ENCODE results near the gene MORN1.

Gene MORN1

DNA sequence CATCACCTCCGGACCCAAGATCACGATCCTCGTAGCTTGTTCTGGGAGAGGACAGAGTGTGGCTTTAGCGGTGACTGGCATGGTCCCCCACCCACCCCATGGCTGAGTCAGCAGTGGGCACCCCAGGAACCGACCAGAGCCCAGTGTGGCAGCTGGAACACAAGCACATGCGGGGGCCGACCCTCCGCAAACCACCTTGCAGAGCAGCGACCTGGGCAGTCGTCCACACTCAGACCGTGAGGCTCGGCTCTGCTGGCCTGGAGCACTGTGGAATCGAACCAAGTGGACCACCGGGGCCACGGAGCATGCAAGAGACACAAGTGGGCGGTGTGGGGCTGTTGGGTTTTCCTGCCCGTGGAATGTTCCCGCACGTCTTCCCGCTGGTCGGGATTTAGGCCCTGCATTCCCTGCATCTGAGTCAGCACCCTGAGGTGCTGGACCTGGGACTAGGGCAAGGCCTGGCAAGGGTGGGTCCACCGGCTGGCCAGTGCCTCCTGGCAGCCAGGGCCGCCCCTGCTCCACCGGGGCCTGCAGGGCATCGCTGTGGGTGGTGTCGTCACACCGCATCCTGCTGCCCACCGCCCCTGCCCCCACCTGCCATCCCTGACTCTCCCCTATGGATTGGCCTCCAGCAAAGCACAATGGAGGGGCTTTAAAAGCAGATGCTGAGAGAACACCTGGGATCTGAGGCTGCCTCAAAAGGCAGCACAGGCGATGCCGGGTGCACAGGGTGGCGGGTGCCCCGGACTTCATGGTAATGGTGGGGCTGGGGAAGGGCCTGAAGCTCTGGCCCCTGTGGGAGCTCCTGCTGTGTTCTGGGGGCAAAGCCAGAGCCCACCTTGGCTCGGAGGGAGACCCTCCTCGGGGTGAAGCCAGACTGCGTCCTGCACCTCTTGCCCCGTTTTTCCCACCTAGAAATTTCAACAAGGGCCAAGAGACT, 18.5 kb downstream of the MORN1 start:
- no peak for DNase-seq

DNA sequence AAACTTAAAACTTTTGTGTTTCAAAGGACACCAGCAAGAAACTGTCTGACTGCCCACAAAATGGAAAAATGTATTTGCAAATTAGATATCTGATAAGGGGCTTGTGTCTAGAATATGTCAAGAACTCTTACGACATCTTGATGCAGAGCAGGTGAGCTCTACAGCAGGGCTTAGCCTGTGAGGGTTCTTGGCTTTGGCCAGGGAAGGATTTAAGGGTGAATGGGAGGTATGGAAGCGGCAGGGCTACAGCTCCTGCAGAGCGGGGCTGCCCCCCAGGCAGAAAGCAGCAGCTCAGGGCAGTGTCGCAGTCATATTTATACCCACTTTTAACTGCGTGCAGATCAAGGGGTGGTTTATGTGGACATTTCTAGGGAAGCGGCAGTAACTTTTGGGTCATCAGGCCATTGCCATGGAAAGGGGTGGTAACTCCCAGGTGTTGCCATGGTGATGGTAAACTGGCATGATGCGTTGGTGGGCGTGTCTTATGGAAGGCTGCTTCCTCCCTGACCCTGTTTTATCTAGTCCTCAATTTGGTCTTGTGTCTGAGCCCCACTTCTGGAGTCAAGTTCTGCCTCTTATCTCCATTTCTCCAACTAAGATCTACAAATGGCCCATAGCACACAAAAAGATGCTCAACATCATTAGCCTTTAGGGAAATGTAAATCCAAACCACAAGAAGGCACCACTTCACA, 23.2 kb downstream of the MORN1 start:
- no peak for DNase-seq

DNA sequence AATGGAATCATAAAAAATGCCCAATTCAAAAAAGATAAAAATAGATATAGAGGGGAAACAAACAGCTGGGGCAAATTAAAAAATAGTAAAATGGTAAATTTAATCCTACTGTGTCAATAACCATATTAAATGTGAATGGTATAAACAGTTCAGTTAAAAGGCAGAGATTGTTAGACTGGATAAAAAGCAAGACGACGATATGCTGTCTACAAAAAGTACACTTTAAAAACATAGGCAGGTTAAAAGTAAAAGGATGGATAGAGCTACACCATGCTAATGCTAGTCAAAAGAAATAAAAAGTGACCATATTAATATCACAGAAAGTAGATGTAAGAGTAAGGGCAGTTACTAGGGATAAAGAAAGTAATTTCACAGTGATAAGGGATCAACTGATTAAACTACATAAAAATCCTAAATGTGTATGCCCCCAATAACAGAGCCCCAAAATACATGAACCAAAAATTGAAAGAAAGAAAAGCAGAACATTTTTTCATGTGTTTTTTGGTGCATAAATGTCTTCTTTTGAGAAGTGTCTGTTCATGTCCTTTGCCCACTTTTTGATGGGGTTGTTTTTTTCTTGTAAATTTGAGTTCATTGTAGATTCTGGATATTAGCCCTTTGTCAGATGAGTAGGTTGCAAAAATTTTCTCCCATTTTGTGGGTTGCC, 27.4 kb downstream of the MORN1 start:
- no peak for DNase-seq

DNA sequence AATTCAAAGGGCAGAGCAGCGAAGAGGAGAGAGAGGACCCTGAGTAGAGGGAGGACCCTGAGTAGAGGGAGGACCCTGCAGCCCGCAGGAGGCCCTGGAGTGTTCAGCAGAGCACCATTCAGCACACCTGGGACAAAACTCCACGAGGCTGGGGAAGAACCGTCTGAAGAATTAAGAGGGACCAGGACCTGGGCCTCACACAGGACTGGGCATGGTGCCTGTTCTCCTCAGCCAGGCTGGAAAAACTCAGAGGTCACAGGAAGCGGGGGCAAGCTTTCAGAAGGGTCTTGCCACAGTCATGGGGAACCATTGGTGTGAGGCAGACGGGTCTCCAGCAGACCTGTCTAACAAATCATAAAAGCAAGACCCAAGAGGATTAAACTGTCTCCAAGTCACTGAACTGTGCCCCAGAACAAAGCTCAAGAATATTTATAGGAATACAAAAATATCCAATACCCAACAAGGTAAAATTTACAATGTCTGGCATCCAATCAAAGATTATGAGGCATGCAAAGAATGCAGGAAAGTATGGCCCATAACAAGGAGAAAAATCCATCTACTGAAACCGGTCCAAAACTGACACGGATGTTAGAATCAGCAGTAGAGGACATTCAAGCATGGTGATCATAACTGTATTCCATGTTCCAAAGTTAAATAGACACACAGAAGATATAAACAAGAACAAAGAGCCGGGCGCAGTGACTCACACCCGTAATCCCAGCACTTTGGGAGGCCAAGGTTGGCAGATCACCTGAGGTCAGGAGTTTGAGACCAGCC, 30.6 kb downstream of the MORN1 start:
- DNase-seq = no peak

DNA sequence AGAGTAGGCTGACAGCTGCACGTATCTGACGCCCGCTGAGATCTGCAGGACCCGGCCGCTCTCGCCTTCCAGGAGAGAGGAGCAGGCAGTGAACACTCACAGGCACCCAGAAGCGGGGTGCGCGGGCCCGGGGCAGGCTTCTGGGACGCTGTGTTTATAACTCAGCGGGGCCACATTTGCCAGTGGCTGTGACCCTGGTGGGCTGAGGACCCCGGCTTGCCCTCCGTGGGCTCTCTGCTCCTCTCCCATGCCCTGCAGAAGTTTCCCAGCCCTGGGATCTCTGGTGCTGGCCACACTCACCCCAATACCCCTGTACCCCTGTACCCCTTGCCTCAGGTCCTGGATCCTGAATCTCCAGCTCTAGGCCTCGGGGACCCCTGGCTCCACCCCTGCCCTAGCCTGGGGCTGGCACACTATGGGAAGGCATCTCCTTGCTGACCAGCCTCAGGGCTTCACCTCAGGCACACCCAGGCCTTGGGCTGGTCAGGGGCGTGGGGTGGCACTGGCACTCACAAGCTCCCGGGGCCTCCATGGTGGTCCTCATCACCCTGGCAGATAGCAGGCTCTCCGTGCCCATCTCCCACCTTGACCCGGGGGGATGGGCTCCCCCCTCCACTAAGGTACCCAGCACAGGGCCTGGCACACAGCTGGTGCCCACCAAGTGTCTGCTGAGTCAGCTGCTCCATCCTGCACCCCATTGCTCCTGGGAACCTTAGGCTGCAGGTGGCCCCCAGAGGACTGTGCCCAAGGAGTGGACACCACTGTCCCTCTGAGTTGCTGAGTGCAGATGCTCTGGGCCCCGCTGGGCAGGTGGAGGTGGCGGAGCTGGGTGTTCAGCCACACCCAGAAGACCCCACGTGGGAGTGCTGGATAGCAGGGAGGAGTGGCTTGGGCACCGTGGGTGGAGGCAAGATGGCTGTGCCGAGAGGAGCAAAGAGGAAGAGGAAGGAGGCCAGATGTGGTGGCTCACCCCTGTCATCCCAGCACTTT, 32.4 kb downstream of the MORN1 start:
- no peak for DNase-seq

DNA sequence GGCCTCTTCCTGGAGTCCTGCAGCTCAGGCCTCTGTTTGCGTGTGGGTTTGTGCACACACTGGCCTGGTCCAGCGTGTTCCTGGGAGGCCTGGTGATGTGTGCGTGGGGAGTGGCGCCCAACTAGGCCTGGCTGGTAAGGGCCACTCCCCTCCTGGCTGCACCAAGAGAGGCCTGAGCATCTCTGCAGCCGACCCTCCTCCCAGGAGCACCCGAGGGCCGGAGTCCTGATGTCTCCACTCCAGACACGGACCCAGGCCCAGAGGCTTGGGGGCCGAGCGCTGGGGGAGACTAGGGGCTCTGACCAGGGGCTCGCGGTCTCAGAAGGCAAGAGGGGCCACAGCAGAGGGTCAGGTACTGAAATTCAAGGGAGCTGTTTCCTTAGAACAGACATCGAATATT, 33.3 kb downstream of the MORN1 start:
- DNase-seq = no peak

DNA sequence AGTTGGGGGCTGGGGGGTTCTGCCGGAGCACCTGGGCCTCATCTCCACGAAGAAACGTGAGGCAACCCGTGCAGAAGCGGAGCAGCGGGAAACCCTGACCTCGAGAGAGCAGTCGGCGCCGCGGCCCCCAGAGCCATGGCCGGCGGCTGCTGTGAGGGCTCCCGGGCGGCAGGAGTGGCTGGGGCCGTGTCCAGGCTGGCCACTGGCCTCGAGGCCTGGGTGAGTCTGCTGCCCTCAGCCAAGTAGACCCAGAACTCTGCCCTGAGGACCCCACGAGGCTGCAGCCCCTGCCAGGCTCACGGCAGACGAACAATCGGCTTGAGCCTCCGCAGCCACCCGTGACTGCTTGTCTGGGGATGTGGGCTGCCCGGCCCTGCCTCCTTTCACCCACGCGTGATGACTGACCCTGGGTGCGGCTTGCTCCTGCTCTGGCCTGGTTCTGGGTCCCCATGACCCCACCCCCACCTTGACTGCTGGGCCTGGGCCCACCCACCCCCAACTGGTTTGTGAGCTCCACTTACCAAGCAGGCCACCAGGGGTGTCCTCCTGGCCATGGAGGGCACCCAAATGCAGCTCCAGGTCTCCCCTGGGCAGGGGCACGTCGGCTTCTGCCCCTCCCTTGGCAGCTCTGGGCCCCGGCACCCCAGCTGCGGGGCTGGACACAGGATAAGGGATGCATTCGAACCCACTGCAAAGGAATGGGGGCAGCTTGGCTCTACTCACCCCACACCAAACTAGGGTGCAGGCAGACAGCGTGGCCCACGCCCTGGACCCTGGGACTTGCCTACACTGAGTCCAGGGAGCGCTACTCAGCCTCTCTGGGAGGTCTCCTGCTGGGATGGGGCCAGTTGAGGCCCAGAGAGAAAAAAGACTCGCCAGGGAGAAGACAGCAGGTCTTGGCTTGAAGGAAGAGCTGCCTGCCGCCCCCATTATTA, 34.2 kb downstream of the MORN1 start:
- no peak for DNase-seq

DNA sequence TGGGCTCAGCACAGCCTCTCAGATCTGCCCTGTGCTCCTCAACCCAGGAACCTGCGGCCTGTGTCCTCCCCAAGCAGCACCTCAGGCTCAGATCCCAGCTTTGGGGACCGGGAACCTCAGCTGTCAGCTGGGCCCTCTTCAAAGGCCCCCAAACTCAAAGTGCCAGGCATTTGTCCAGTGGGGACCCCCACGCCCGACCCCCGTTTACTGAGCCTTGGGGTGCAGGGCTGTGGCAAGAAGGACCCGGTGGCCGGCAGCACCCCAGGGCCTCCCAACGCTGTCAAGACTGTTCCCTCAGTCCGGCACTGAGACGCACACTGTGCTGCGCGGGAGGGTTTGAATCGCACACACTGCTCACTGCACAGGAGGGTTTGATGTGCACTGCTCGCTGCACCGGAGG, 35.0 kb downstream of the MORN1 start:
- no peak for DNase-seq

DNA sequence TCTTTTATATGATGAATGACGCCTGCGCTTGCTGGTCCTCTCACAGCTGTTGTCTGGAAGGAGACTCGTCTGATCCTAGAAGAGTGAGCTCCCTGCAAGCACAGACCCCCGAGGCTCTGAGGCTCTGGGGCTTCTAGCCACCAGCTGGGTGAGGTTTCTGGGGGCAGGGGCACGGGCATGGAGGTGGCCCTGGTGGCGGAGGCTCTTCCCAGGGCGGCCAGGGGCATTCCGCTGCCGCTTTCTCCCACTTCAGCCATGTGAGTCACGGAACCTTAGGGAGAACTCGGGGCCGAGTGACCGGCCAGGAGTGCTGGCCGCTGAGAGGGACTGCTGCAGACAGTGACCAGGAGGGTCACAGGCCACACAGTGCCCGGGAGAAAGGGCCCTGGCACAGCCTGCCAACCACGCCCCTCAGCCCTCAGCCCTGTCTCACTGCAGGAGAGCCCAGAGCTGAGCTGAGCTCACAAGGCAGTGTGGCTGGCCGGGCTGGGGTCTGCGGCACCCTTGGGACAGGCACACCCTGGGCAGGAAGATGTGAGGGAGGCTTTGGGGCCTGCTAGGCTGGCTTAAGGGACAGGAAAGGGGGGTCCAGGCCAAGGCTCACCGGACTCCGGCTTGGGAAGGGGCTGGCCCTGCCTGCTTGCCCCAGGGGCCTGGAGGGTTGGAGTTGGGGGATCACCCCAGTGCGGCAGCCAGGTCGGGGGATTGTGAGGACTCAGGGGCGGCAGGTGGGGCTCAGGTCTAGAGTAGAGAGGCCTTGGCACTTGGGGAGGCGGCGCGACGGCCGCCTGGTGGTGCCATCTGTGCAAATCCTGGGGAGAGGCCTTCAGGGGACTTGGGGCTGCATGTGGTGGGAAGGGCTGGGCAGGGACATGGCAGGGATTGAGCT, 35.7 kb downstream of the MORN1 start:
- DNase-seq = no peak

DNA sequence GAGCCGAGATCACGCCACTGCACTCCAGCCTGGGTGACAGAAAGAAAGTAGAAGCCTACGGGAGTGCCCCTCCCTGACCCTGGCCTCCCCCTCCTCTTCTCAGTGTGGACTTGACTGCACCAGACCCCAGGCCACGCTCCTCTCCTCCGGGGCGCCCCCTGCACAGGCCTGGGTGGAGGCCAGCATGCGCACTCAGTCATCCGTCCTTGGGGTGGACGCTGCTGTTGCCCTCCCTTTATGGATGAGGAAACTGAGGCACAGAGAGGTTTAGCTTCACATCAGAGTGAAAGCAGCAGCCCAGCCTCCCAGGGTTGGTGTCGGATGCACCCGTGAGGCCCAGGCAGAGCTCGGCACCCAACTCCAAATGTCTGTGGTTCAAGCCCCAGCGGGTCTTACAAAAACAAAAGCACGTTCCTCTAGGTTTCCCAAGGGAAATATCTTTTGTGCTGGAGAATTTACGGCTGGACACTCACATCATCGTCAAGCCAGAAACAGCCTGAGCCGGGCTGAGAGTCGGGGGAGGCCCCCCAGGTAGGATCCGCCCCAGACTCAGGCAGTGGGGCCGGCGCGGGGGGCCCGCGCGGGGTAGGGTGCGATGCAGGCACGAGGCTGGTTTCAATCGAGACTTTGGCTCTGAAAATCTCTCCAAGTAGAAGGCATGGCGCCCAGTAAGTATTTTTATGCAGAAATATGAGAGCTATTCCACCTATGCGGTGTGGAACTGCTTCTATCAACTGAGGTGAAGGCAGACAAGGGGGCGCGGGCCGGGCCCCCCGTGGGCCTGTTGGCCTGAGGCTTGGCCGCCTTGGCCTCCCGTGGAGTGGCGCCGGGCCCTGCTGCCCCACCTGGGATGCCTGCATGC, 36.6 kb downstream of the MORN1 start:
- no peak for DNase-seq

DNA sequence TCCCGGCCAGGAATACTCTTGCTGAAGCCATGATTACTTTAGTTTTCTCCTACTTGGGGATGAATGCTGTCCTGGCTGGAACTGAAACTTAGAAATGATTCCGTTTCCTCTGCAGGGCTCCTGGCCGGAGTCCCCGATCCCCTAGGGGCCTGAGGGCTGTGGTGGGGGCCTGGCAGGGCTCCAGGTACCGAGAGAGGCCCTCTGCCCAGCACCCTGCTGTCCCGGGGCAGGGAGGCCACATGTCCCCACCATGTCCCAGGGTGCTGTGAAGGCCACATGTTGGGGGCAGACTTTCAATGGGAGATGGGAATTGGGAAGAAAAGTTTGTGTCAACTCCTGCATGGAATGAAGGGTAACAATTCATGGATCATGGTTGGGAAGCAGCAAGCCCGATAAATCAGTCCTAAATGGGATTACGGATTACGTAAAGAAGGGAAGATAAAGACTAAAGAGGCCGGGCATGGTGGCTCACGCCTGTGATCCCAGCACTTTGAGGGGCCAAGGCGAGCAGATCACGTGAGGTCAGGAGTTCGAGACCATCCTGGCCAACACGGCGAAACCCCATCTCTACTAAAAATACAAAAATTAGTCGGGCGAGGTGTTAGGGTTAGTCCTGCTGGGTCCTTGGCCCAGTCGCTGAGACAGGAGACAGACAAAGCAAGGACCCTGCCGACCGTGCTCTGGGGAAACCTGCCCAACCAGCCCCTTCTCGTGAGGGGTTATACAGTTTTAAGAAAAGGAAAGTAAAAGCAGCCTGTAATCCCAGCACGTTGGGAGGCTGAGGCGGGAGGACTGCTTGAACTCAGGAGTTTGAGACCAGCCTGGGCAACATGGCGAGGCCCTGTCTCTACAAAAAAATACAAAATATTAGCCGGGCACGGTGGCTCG, 37.6 kb downstream of the MORN1 start:
- no peak for DNase-seq

DNA sequence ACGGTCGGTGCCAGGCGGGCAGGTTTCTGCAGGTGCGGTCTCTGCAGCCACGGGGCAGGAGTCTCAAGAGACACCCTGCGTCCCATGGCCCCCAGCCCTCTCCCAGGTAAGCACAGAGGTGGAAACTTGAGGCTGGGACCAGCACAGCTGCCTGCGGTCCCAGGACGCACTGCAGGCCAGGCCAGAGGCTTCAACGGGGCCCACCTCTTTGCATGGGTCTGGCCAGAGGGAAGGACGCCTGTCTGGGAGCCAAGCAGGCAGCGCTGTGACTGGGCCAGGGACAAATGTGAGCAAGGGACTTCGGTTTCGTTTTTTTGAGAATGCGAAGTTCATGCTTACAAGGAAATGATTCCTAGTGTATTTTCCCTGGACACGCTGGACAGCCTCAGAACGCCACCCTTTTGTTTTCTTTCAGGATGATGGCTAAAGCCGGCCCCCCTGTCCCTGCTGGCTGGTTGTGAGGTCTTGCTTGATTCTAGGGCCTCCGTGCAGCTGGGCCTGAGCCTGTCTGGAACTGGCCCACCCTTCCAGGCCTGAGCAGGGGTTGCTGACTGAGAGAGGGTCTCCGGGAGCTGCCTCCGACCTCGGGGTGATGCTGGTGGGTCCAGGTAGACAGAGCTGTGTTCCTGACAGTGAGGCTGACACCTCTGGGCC, 38.3 kb downstream of the MORN1 start:
- DNase-seq = no peak

DNA sequence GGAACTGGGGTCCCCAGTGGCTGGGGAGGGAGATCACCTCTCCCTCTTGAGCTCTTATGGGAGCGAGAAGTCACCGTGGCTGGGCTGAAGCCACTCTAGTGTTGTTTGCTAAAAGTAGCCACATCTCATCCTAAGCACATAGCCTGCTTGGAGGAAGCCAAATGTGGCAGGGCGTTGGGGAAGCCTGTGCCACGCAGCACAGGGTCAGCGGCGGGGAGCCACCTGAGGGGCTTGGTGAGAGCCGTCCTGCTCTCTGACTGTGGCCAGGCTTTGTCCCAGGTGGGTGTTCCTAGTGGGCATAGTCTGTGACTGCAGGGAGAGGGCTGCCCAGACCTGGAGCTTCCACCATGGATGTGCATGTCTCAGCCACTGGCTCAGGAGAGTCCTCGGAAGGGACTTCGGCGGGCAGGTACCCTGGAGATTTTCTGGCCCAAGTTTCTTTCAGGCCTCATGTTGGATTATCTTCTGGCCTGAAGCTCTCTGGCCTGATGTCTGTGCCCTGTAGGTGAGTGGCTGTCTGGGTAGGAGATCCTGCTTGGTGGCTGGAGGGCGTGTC, 38.9 kb downstream of the MORN1 start:
- DNase-seq = no peak

DNA sequence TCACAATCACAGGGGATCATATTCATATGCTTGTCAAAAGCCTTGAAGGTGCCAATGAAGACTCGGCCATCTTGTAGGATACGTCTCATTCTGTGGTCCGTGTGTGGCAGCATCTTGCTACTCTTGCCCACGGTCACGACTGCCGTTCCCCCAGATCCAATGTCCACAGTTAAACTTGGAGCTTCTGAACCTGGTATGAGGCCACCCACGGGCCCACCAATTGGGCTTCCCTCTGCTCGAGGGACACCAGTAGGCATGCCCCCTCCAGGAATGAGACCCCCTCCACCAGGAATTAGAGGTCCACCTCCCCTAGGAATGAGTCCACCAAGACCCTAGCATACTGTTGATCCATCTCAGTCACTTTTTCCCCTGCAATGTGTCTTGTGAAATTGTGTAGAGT, 39.6 kb downstream of the MORN1 start:
- no peak for DNase-seq

DNA sequence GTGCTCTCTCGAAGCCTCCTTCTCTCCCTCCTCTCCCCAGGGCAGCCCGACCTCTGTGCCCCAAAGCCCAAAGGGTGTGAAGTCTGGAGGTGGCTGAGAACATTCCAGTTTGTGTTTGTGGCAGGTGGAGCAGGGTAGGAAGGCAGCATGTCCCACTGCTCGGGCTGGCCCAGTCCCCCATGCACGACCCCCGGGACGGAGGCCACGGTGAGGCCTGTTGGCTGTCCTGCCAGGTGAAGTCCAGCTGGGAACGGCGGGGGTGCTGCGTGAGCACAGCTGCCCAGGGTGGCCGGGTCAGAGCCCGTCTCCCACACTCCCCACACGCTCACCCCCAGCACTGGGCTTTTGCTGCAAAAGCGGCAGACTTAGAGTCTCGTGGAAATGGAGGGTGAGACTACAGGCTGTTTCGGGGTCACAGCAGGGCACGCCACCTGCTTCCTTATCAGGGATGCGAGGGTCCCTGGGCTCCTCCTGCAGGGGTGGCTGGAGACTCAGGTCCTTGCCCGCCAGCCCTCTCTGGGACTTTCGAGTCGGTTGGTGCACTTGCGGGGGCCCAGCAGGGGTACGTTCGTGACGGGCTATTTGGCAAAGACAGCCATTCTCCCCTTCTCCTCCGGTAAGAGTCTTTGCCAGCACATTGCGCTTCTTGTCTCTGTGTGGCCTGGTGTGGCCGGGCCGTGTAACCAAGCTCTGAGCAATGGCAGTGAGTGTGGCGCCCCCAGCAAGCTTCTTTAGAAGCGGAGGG, 40.3 kb downstream of the MORN1 start:
- no peak for DNase-seq

DNA sequence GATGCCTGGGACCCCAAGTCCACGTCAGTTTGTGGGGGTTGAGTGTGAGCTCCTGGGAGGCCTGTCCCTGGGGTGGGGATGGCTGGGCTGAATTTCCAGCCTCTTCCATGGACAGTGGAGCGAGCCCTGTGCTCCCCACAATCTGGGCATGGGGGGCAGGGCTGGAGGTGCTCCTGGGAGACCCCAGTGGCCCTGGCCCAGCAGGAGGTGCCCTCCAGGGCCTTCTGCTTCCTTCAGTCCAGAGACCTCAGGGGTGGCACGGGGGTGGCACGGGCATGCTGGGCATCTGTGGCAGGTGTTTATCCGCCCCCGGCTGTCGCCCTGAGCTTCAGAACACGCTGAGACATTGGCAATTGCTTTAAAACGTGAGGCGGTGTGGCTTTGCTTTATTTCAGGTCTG, 40.9 kb downstream of the MORN1 start:
- no peak for DNase-seq
